Left forelimb (tissue), 1 donor: ENCODE results near the gene WSCD1.

Source experiments
- DNase-seq: peaks from one replicate; pipeline ENCODE4 v3.0.0-alpha.2; 2018; ENCODE audit warnings: low spot score

WSCD1 gene

DNA sequence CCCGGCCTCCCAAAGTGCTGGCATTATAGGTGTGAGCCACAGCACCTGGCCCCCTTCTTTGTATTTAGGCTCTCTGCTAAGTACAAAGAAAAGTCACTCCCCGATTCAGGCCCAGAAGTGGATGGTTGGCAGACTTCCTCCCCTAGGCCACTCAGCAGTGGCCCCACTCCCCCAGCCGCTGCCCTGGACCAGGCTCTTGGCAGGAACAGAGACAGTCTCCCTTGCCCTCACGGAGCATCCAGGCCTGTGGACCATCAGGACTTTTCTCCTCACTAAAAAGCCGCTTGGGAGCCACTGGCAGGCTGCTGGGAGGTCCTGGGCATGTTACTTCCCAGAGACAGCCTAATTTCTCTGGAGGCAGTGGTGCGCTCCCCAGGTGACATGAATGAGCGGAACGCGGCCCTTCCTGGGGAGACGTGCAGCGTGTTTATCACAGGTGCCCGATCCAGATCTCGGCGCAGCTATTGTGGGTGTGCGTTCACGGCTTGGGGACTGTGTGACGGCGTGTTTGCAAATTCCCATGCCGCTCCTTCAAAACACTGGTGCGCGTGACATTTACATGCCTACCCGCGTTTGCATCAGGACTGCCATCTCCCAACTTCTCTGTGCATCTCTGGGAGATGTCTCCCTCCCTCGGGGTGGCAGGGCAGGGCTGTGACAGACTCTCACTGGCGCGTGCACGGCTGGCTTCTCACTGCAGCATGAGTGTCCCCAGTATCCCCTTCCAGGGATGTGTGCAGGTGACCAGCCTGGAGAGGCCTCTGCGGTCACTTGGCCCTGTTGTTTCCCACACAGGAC is 16.6 kb downstream of the WSCD1 start:
- no peak for DNase-seq

DNA sequence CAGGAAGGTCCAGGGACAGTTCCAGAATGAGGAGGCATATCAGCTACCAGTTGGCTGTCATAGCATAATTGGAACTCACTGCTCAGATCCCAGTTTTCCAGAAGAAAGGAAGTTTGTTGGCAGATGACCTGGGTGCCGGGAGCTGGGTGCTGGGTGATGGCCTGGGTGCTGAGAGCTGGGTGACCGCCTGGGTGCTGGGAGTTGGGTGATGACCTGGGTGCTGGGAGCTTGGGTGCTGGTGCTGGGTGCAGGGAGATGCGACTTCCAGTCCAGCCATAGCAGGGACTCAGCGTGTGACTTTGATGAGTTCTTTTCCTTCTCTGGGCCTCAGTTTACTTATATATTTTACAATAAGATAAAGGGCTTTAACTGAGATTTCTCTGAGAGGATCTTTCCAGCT is 18.0 kb downstream of the WSCD1 start:
- DNase-seq: no peak

DNA sequence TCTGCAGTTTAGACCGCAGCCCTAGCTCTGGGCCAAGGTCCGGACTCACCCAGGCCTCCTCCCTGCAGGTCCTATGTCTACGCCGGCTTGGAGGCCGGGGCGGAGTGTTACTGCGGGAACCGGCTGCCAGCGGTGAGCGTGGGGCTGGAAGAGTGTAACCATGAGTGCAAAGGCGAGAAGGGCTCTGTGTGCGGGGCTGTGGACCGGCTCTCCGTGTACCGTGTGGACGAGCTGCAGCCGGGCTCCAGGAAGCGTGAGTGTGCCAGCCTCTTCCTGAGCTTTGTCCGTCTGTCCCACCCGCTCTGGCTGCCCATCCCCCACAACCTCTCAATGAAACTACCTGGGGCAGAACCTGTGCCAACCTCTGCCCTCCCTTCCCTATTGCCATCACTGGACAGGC is 20.1 kb downstream of the WSCD1 start:
- no peak for DNase-seq

DNA sequence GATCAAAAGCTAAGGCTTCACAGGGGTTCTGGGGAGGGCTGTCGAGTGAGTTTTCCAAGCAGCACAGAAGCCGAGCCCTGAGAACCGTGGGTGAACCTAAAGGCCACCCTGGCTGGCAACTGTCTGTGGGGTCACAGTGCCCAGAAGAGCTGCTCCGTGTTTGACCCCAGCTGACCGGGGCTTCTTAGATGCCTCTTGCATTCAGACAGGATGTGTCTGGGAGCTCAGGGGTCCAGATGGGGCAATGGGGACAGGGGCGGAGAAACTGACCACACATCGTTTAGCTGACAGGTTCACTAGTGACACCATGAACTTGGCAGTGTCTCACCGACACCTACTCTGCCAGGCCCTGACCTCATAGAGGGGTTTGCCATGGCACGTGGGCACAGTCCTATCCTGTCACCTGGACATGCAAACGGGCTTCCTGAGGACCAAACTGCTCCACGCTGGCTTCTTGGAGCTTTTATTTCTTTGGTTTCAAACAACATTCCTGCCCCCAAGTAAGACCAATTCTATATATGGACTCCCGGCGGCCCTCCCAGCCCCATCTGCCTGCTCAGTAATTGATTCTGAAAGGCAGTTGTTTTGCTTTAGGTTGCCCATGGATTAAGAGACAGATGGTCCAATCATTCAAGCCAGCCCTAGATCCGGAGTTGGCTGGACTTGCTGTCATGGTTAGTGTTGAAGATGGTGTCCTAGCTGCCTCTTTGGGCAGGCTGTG is 22.2 kb downstream of the WSCD1 start:
- no peak for DNase-seq

DNA sequence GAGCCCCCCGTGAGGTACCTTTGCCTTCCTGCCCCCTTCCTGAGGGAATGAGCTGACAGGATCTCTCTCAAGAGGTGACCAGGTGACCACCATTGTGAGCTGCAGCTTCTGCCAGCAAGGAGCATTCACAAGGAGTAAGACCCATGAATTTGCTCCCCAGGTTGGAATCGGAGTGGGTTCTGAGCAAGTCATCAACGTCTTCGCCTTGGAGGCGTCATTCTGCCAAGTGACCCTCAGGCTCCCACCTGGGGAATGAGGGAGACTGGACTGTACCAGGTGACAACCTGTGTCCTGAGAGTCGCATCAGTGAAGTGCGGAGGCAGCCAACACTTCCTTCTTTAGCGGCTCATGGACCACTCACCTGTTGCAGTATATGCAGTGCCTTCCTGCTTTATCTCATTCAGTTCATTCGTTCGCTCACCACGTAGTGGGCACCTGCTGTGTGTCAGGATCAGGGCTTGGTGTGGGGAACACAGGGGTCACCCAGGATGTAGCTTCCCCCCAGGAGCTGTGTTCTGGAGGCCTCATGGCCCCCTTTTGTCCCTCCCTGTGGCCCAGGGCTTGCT is 22.8 kb downstream of the WSCD1 start:
- DNase-seq: no peak

DNA sequence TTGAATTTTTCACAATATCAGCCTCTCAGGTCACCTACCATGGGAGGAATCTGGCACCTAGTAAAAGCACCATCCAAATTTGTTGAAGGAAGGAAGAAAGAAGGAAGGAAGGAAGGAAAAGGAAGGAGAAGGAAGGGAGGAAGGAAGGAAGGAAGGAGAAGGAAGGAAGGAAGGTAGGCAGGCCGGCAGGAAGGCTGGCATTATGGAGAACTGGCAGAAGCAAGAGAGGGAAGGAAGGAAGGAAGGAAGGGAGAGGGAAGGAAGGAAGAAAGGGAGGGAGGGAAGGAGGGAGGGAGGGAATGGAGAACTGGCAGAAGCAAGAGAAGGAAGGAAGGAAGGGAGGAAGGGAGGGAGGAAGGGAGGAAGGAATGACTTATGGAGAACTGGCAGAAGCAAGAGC is 24.3 kb downstream of the WSCD1 start:
- DNase-seq: no peak

DNA sequence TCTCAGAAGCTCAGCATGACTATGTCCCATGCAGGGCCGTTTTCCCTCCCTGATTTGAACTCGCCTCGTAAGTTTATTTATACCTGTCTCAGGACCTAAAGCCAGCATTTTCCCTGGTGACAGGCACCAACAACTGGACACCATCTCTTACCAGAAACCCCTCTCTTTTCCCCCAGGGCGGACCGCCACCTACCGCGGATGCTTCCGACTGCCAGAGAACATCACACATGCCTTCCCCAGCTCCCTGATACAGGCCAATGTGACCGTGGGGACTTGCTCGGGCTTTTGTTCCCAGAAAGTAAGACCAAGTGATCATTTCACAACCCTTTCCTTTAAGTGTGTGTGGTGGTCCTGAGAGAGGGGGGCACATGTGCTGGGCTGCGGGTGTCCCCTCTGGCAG is 24.7 kb downstream of the WSCD1 start:
- no peak for DNase-seq

DNA sequence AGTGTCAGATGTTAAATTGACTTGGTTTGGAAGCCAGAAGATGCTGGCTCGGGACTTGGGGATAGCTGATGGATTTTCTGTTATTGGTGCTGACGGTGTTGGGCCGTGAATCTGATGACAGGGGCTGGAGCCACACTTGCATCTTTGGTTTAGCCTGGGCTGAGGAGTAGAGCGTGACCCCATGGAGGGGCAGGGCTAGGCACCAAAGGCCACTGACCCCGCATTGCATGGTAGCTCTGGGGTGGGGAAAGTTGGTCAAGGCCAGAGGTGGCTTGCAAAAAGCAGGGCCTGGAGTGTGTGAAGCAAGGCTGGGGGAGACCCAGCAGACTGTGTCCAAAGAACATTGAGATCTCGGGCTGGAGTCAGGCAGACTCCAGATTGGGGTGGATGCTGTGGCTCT is 25.3 kb downstream of the WSCD1 start:
- no peak for DNase-seq

DNA sequence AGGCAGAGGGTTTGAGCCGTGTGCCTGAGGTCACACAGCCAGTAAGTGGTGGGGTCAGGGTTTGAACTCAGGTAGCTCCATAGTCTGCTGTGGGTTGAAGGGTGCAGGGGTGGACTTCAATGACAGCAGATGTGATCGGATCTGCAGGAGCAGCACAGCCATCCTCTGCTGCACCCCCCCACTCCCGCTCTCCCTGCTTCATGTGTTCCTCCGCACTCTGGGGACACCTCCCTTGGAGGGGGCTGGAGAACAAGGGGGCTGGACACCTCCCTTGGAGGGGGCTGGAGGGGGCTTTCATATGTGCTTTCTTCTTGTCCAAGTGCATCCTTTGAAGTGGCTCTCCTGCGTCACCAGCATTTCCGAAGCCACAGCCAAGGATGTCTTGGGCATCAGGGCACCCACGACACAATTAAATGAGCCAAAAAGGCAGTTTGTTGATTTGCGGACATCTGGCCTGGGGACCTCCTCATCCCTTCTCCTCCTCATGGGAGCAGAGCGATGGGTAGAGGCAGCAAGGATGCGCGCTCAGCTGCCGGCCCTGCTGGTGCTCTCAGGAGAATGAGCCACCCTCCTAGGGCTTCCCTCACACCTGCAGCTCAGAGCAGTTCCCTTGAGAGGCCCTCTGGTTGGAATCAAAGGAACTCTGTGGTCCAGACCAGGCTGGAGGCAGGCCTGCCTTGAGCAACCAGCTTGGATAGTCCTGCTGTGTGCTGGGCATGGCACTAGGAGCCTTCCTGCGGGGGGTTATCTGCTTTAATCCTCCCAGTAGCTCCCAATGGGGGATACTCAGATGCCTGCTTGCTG is 26.2 kb downstream of the WSCD1 start:
- no peak for DNase-seq

DNA sequence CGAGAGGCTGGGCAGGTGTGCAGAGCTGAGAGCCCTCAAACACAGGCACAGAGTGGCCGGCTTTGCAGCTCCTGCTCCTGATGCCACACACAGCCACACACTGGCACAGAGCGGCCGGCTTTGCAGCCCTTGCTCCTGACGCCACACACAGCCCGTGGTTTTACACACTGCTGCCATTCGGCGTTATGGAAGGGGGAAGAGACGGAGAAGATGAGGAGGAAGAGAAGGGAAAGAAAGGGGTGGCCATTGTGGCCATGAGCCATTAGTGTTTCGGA is 26.8 kb downstream of the WSCD1 start:
- DNase-seq: no peak

DNA sequence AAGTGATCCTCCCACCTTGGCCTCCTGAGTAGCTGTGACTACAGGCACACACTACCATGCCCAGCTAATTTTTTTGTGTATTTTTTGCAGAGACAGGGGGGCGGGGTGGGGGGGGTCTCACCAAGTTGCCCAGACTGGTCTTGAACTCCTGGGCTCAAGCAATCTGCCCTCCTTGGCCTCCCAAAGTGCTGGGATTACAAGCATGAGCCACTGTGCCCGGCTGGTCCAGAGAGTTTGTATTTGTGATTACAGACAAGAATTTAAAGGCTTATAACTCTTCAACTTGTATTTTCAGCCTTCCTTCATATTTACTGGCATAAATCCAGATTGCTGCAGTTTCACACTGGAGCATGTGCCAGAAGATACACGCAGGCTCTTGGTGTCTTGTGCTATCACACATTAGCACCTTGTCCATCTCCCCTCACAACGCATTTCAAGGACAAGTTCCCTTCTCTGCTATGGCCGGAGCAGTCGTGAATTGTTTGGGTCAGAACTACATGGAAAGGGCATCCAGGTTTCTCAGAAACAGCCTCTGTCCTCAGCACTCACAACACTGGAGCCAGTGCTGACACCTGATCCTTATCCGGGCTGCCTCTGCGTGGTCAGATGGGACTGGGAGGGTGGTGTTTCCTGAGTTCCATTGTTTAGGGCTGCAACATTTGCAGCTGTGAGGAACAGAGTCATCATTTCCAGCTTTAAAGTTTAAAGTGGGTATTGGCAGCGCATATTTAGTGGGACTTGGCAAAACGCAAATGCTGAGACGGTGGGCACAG is 28.1 kb downstream of the WSCD1 start:
- DNase-seq: no peak

DNA sequence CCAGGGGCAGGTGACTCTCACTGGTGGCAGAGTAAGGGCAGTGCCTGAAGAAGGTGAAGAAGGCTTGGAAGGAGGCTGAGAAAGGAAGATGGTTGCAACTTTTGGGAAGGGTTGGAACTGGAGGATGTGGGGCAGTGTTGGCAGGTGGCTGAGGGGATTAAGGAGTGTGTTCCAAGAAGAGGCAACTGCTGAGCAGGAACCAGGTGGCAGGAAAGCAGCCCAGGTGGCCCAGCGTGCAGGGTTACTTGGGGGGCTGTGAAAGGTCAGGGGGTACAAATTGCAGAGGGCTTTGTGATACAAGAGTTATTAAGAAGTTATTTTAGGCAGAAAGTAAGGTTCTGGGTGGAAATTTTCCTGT is 28.6 kb downstream of the WSCD1 start:
- DNase-seq: no peak

DNA sequence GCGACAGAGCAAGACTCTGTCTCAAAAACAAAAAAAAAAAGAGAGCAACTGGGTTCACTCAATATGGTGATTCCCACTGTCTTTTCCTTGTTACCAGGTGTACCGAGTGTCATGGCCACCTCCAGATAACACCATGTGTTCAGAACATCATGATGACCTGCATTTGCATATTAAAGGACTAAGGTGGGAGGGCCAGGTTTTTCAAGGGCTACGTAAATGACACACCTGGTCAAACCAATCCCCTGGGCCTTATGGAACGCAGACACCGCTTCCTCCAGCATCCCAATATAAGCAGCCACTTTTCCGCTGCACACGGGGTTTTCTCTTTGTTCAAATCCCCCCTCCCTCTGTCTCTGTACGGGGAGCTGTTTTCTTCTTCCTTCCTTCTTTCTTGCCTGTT is 29.3 kb downstream of the WSCD1 start:
- no peak for DNase-seq

DNA sequence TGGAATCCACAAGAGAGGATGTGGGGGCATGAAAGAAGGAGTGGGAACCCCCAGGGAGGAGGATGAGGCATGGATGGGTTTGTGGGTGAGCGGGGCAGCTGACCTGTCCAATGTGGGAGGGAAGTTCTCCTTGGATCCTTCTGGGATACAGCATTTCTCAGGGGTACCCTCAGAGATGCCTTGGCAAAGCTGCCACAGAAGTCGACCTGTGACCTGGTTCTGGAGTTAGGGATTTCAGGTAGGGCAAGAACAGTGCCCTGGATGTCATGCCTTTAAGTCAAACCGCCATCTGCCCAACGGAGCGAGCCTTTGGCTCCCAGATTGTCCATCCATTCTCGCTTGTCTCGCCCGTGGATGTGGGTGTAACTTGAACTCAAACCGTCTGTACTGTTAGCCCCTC is 30.0 kb downstream of the WSCD1 start:
- no peak for DNase-seq

DNA sequence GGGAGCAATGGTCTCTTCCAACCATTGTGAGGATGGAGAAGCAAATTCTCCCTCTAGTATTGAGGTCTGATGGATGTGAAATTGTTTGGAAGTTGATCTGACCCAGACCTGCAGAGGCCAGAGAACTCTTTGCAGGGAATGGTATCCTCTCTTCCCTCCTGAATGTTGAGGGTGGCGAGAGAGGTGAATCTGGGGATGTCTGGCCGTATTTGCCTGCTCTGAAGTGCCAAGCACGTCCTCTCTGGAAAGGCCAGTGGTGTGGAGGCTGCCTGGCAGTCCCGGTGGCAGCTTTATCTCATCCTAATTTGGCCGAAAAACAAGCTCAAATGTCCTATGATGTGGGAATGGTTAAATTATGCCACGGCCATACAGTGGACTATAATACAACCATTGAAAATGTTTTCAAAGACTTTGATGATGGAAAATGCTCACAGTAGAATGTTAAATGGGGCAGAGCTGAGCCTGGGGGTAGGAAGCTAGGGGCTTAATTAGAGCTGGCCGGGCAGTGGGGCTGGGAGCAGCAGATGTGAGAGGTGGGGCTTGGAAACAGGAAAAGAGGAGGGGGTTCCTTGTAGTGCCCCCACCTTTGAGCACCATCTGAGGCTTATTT is 30.8 kb downstream of the WSCD1 start:
- DNase-seq: no peak

DNA sequence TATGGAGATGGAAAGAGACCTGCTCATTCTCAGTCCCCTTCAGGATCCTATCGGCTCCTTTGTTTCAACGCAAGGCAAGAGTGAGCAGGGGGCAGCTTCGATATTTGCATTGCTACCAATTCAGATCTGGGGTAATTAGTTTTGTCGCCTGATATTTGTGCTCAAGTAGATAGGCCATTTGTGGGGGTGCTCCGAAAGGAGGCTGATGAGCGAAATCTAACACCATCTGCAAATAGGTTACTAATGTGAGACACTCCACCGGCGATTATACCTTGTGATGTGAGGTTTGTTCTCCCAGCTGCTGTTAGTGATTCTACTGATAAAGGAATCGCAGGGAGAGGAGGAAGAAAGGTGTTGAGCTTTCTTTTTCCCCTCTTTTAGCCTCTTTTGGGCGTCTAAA is 31.5 kb downstream of the WSCD1 start:
- DNase-seq: no peak

DNA sequence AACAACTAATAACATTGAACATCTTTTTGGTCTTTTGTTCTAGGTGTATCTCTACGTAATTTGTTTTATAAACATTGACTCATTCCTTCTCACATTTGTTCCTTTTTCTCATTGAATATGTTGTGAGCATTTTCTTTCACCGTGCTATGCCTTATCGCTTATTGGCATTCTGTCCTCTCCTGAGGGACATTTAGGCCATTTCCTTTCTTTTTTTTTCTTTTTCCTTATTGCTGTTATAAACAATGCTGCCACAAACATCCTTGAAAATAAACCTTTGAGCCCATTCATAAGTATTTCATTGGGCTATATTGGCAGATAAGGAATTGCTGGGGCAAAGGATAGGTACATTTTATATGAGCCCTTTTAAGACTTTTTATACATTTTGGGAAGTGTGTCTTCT is 32.4 kb downstream of the WSCD1 start:
- DNase-seq: no peak

DNA sequence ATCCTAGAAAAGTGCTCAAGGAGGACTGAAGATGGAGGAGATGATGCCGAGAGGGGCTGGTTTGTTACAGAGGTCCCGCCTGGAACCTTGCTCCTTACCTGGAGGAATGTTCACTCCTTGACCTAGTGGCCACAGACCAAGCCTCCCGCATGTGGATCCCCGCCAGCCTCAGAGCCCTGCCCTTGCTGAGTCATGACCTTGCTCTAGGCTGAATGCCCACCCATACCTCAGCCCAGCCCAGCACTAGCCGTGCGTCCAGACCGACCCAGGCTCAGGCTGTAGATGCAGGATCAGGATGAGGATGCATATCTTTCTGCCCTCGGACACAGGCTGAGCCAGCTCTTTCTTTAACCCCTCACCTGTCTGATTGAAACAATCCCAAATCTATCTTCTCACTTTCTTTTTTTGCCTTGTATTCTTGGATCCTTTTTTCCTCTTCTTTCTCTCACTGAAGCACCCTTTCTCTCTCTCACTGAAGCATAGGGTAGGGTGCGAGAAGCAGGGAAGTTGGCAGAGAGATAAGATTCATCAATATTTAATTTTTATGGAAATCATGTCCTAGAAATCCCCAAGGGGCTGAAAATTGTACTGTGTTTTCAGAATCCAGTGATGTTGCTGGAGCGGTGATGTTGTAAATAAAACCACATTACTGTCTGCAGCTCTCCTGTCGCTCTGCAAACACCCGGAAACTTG is 34.9 kb downstream of the WSCD1 start:
- DNase-seq: peak; percentile 20

DNA sequence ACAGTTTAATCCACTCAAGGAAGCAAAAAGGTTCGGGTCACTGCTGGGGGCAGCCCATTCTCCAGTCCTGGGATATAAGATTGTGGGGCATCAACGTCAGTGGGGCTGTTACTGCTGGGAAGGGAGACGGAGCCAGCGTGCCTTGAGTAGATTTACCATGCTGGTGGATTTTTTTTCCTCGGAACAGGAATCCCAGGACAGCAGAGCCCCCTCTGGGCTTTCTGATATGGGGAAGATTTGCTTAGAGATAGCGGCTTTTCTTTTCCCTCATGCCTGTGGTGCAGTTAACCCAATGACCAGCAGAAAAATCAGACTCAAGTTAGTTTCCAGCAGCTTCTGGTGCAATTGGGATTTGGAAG is 35.4 kb downstream of the WSCD1 start:
- peak; percentile 26 for DNase-seq

DNA sequence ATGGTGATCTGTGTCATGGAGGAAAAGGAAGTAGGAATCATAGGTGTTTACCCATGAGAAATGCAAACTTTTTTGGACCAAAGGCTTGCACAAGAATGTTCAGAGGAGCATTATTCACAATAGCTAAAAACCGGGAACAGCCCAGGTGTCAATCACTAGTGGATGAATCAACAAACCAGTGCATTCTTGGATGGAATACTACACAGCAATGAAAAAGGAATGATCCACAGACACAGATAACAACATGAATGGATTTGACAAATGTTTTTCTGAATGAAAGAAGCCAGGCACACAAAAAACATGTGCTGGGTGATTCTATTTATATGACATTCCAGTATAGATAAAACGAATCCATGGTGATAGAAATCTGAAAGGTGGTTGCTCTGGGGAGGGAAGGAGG is 36.0 kb downstream of the WSCD1 start:
- DNase-seq: peak; percentile 6

DNA sequence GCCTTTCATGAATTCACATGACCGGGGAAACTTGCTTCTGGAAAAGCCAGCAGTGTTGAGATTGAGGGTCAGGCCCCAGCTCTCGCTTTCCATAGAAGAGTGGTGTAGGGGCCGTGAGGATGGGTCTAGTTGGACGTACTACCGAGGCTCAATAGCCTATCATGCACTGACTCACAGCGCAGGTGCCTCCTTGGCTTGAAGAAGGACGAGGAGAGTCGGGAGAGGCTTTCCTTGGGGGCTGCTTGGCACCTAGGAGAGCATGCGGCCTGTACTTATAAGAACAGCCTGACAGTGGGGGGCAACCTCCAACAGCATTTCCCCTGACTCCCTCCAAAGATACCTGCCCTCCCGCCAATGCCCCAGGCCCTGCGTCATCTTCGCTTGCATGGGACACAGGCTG is 37.6 kb downstream of the WSCD1 start:
- peak; percentile 47 for DNase-seq
